NCI-H1092 treated with DMSO at 0.1 percent for 48 hours (cell line): ENCODE measurements around the gene COL23A1.

Experiments
- DNase-seq: peaks from one replicate; lab custom pipeline; 2025; lab: John Stamatoyannopoulos, UW

The COL23A1 gene

DNA sequence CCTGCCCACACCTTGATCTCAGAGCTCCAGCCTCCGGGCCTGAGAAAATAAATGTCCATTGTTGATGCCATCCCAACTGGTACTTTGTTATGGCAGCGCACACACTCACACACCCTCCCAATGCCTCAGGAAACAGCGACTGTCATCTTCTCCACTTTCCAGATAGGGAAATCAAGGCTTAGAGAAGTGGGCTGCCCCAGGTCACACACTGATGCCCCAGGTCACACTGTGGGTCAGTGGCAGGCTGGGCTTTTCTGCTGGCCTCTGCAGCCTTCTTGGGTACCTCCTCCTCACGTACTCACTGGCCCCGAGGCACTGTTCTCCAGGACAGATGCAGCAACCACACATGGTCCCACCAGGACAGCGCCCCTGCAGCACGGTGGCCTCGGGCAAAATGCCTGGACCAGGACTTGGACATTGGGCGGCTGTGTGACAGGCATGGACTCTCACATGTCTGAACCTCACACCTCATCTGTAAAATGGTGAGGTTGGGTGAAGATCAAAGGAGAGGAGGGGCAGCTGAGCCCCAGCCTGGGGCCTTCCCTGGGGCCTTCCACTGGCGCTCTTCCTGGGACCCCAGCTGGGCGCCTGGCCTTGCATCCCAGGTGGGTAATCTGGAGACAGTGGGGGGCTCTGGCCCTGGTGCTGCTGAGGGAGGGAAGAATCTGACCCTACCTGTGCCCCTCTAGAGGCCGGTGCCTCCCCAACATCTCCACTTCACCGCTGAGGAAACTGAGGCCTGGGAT is 156.0 kb downstream of the COL23A1 start:
- no peak for DNase-seq

DNA sequence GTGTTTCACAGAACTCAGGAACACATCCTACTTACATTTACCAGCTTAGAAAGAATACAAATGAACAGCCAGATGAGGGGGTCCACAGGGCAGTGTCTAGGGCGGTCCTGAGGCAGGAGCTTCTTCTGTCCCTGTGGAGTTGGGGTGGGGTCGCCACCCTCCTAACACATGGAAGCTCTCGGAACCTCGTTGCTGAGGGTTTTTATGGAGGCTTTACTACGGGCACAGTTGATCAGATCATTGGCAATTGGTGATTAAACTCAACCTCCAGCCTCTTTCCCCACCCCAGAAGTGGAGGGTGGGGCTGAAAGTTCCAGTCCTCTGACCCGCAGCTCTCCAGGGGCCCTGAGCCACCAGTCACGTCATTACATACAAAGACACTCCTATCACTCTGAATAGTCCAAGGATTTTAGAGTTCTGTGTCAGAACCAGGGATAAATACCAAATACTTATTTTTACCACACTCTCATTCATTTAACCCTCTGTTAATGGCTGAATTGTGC is 156.9 kb downstream of the COL23A1 start:
- DNase-seq = no peak

DNA sequence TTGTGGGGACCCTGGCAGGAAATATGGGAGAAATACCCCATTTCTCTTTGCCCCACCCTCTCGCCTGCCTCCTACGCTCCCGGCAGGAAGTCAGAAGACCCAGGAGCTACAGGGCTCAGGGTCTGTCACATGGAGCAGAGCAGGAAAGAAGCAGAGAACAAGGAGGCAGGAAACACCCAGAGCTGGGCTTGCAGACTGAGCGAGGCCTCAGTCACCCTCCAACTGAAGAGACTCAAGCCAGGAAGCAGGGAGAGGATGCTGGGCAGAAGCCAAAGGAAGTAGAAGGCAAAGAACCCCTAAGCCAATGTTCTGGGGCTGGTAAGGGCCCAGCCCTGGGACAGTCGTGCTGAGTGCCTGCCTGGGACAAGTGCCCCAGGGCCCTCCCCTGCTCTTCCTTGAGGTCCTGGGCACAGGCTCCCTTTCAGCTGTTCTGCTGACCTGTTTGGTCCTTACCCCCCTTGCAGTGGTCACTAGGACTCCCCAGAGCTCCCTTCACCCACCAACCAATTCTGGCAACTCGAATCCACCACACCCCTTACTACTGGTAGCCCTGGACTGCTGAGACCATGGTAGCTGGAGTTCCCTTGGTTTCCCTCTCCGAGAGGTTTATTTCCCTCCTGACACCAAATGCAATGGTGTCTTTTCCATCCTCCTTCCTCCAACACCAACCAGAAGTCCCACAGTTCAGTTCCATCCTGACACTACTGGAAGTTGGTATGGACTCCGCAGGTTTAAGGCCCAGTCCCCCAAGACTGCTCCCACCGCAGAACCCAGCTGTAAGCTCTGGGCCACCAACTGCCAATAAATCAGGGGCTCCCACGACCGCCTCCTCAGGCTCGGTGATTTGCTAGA is 157.5 kb downstream of the COL23A1 start:
- DNase-seq = no peak

DNA sequence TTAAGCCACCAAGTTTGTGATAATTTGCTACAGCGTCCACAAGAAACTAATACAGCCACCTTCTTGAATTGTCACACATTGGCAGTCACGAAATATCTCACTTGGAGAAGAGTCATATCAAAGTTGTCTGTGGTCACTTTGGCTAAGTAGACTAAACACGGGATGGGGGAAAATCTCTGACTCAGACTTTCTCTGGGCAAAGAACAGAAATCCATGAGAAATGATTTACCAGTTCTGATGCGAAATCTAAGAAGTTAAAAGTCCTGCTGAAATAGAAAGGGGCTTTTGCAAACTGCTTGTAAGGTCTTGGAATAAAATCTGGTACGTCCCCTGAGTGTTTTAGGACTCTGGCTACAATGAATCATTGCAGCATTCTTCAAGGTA is 158.4 kb downstream of the COL23A1 start:
- no peak for DNase-seq

DNA sequence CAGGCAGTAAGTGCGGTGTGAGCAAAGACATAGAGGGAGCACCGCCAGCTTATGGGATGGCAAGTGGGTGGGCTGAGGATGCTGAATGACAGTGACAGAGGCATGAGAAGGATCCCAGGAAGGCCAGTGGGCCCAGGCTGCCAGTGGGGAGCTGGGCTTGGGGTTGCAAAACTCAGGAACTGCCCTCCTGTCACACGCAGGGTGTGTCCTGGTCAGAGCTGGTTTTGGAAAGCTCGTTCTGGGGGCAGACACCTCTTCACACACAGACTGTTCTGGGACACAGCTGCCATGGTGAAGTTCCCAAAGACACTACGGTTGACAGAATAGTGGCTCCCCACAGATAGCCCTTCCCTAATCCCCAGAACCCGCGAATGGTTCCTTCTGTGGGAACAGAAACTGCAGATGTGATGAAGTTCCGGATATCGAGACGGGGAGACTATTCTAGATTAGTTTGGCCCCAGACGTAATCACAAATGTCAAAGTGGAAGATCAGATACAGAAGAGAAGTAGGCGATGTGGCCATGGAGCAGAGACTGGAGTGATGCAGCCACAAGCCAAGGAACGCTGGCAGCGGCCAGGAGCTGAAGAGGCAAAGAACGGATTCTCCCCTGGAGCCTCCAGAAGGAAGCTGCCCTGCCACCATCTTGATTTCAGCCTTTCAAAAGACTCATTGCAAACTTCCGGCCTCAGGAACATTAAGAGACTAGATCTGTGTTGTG is 159.0 kb downstream of the COL23A1 start:
- DNase-seq = no peak

DNA sequence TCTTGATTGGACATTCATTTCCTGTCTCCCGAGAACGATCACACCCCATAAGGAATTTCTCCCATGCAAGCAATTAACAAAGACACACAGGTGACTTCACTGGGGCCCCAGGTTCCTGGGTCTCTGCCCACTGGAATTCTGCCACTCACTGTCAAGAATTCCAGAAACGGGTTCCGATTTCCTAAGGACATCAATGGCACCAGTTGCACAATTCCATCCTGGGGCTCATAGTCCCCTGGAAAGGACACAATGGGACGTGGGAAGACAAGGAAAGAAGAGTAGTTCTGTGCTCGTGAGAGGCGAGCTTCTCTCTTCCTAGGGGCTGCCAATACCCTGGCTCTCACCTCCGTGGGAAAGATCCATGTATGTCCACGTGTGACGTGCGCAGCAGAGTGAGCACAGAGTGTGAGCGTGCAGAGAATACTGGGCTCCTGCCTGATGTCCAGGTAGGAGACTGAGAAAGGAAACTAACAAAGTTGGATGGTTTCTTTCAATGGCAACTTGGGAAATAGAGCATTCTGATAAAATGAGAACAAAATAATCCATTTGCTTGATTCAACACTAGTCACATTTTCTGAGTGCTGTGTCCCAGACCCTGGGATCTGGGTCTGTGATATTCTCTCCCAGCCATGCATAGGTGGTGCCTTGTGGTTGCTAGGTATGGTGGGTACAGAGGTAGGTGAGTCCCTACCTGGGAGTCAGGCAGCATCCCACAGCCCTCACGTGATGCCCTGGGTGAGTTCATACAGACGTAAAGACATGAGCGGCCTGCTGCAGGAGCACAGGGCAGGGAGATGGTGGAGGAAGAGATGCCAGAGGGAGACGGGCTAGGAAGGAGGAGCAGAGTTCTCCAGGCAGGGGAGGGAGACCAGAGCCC is 159.8 kb downstream of the COL23A1 start:
- no peak for DNase-seq

DNA sequence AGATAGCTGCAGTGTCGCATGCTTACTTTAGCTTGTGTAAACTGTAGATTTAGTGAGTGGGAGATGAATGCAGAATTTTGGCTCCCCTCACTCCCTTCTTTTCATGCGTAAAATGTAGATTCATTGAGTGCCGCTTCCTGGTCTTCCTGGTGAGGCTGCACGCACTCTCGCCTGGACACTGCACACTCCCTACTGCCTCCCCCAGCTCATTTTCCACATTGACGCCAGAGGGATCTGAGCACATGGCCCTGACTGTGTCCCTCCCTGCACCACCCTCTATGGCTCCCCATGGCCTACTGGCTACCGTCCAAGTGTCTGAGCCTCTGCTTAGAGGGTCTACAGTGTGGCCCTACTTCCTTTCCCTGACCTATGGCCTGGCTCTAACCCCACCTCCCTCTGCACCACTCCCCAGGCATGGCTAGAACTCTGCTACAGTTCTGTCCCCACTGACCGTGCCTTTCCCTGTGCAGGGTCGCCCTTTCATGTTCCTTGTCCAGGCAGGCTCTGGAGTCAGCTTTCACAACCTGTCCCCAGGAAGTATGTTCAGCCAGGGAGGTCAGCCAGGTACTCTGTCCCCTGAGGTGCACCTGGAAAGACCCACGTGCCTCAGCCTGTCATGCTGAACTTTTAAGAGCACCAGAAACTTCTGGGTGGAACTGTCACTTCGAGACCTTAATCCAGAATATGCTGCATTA is 160.6 kb downstream of the COL23A1 start:
- DNase-seq = no peak

DNA sequence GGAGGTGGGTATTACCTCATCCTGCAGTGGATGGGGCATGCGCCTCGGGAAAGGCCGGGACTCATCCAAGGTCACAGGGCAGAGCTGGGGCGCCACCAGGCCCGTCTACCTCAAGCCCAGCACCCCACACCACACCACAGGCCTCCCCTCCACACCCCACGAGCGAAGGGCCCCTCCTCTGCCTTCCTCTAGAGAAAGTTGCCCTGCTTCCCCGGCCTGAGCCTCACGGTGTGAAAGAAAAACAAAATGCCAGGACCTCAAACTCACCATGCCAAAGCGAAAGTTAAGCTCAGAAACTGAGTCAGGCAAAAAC is 161.1 kb downstream of the COL23A1 start:
- no peak for DNase-seq

DNA sequence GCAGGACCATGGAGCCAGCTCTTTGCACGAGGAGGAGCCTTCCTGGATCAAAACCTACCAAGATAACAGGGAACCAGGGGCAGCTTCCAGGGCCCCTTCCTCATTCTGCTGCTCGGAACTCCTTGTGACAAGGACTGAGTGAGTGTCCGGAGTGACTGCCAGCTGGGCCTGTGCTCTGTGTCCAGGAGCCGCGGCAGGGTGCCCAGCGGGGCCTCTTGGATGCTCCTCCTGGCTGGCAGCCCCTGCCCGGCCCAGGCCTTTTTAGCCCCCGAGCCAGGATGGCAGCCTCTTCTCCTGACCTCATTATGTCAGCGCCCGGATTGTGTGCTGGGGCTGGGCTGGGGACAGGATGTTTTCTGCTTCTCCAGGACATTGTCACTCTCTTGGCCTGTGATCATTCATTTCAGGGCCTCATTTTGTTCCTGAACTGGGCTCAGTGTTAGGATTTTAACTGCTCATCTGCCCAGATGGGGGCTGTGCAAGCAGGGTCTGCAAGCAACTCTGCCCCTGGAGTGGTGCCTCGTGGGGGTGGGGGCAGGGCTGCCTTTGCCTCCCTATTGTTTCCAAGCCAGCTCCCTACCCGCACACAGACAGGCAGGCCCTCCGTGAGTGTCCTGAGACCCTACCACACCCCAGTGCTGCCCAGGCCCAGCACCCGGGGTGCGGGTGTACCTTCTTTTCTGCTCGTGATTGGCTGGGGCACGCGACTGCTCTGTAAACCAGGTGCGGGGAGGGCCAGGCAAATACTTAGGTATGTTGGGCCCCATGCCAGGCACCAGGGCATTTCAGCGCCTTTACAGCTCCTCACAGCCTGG is 161.6 kb downstream of the COL23A1 start:
- DNase-seq = no peak

DNA sequence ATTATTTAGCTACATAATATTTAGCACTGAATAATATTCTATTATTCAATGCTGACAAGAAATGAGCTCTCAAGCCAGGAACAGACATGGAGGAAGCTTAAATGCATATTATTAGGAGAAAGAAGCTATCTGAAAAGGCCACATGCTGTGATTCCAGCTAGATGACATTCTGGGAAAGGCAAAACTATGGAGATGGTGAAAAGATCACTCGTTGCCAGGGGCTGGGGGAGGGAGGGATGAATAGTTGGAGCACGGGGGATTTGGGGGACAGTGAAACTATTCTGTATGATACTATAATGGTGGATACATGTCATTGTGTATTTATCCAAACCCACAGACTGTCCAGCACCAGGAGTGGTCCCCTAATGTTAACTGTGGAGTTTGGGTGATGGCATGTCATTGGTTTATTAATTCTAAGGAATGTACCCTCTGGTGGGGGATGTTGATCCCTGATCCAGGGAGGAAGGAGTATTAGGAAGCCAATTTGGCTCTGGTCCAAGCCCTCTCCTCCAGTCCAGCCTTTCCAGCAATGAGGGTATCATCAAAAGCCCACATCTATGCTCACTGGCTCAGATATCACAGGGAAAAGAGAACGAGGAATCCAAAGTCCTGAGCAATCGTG is 162.5 kb downstream of the COL23A1 start:
- DNase-seq = no peak

DNA sequence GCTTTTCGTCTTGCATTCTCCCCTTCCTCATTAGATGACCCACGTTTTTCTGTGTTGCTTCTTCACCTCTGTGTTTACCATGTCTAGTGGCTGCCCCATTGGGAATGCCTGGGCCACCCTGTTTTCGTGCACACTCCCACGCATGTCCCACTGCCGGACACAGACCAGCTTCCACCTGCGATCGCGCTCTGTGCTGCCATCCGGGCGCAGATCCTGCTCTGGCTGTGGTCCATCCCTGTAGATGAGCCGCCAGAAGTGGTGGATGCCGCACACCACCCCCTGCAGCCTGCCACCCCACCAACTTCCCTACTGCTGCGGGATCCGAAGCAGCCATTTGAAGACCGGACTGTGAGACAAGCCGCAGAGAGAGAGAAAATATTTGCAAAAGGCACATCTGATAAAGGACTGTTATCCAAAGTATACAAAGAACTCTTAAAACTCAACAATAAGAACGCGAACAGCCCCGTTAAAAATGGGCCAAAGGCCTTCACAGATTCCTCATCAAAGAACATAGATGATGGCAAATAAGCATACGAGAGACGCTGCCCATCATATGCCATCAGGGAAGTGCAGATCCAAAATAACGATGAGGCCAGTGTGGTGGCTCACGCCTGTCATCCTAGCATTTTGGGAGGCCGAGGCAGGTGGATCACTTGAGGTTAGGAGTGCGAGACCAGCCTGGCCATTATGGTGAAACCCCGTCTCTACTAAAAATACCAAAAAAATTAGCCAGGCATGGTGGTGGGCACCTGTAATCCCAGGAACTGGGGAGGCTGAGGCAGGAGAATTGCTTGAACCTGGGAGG is 163.7 kb downstream of the COL23A1 start:
- DNase-seq = no peak

DNA sequence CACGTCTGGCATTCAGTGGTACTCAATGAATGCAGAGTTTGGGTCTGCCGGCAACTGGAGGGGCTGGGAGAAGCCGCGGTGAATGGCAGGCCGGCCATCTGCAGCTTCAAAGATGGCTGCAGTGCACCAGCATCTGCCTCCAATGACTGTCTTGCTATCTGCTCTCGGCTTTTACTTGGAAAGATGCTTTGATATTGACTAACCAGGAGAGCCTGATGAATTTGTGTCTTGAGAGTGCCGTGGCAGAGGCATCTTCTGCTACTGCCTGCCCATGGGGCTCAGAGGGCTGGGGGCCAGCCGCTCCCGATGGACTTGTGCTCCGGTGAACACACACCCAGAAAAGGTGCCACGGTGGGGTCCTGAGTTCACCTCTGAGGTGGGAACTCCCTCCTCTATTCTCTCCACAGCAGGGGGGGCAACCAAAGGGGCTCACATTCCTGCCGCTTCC is 164.5 kb downstream of the COL23A1 start:
- DNase-seq = no peak

DNA sequence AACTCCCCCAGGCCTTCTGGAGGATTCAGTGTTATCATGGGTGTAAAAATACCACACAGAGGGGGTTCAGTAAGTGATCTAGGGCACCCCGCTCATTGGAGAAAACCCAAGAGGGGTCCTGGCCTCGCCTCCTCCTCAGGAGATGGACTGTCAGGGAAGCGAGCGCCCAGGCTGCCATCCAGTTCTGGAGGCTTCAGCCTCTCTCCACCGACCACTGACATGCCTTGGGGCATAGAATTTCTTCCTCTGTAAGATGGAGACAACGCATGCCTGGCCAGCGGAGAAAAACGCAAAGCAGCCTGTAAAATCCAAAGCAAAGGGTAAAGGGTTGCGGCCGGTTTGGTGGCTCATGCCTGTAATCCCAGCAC is 165.4 kb downstream of the COL23A1 start:
- no peak for DNase-seq

DNA sequence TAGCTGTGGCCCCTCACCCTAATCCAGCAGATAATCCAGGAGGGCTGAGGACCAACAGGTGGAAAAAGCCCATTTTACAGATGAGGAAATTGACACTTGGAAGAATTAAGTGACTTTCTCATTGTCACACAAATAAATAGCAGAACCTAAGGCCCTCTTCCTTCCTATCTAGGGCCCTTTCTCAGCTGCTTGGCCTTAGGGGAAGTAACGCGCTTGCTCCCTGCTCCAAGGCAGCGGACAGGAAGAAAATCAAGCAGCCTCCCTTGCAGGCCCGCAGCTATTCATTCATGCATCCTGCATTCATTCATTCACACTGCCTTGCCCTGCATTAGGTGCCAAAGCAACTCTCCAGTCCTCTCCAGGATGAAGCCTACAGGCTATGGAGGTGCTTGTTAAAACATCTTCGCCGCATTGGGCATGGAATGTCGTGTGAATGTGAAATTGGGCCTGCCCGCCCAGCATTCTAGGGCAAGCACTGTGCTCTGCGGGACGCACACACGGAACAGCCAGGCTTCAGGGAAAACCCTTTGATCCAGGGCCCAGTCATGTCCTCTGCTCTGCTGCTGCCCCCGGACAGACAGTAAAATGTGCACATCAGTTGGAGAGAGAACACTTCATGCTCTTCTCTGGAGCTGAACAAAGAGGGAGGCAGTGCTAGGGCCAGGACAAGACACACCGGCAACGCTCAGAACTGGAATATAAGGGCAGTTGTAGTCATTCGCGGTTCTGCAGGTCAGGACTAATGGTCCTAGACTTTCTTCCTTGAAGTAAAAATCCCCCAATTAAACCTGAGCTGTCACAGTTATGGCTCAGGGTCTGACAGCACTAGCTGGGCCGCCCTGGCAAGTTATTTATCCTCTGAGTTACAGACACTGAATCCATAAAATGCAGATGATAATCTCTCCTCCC is 166.0 kb downstream of the COL23A1 start:
- DNase-seq = no peak

DNA sequence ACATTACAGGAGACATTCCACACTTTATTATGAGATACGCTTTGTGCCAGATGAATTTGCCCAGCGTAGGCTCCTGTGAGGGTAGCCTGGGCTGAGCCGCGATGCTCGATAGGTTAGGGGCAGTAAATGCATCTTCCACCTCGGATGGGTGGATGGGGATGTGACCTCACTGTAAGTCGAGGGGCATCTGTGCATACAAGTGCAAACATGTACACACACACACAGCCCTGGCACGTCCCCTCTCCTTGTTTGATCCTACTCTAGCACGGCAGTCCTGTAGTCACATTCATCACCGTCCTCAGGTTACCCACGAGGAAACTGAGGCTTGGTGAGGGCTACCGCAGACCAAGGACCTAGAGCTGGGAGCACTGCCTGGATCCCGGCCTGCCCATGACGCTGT is 166.8 kb downstream of the COL23A1 start:
- DNase-seq = no peak

DNA sequence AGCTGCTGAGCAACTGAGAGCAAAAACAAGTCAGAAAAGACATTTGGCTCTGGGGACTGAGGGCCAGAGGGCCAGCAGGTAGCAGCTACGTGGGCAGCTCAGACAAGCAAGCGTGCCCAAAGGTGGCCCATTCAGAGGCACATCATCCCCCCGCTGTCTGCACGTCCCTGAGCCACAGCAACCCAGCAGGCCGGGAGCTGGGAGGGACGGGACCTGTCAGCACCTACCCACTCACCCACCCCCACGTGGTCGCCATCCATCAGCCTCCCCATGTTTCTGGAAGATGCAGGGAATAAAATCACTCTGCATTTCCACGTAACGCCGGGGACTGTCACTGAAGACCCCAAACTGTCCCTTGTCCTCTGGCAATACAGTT is 167.8 kb downstream of the COL23A1 start:
- DNase-seq = no peak

DNA sequence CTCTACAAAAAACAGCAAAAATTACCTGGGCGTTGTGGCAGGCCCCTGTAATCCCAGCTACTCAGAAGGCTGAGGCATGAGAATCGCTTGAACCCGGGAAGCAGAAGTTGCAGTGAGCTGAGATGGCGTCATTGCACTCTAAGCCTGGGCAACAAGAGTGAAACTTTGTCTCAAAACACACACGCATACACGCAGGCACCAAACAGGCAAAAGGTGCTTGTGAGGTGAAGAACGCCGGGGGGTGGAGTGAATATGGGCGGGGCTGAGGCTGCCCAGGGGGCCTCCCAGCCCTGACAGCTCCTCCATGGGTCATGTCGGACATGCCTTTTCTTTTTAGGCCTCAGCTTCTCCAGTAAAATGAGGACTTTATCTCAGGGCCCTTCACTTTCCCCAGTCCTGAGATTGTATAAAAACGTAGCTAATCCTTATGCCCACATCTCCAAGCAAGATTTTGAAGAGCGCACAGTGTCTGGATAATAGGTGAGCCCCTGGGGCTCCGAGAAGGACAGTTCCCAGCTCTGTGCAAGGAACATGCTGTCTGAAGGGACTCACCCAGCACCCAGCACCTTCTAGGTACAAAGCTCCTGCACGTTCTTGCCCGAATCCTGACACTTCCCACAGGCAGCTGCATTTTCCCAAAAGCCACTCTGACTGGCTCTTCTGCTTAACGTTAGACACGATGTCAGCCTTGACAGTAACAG is 168.3 kb downstream of the COL23A1 start:
- no peak for DNase-seq
